ENCODE measurements around the gene PVALEF. TPM values are rescaled to one million over a fixed set of nuclear protein-coding genes. Genes with fewer than 3 reads are reported as not detected.

PVALEF gene
- total and polyA plus RNA-seq, 2 of the 8 experiments (the other 6 are each of a cell fraction or from before 2014, with no cell fraction given): 0.03 TPM; not detected in 1

DNA sequence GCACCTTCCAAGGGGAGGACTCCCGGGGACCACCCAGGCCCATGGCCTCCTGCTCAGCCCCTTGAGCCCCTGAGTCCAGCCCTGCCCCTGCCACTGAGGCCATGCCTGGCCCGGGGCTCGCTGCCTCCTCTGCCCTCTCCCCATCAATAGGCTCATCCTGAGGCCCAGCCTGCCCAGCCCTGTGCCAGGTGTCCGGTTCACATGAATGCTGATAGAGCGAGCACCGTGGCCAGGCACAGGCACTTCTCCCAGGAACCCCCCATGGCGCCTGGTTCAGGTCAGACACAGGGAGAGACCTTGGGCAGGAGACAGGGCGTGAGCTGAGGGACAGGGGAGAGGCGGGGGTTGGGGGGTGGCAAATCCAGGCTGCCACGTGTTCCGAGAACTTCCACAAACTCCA is 2.8 kb upstream of the PVALEF start:
- H2AK5ac ChIP-seq (ENCODE audit: low read depth, low read length): no peak overlapping the region
- no peak overlapping the region for H3K23ac ChIP-seq (ENCODE audit: insufficient read length)
- FAIRE-seq (no peak), DNase-seq (ENCODE audit: low read depth in 1 of 2, low spot score in 2 of 2) (no peak)
- peaks cover 0 to 12% (median 3%) of the 10 kb centered on the region in 4 experiments; a peak in 4 of 7 replicates for H3K4me1 ChIP-seq (replicated peaks in 1 of 4; ENCODE audit: control insufficient read depth in 3 of 4, insufficient read depth in 4 of 4, low read length in 3 of 4)
- H3K56ac ChIP-seq (replicated peaks; ENCODE audit: insufficient read length, low read depth, low read length): no peak overlapping the region
- H3K4me3 ChIP-seq (ENCODE audit: extremely low read depth in 1 of 4, insufficient read depth in 2 of 4, low read depth in 3 of 4, low read length in 4 of 4): no peak overlapping the region
- H3K79me1 ChIP-seq (ENCODE audit: low read depth, low read length): no peaks in the 10 kb centered on the region
- CTCF ChIA-PET (ENCODE audit: partially characterized antibody): interaction anchor here (1.2 kb wide), 1 partner anchor 23 kb away, joined by 3 read pairs; no protein-coding TSS in a partner anchor
- H3K79me2 ChIP-seq (ENCODE audit: control insufficient read depth in 1 of 2, insufficient read depth in 2 of 2, low read length in 2 of 2): no peaks in the 10 kb centered on the region
- 87% methylated on average over 8 of the region's 11 CpGs; no CpG with 5 or more reads in 1 of the 2 experiments for WGBS, 2 experiments (ENCODE audit: extremely low coverage in 1 of 2, insufficient coverage in 1 of 2, insufficient read length in 1 of 2, insufficient replicate concordance in 2 of 2, low coverage in 1 of 2, low lambda C conversion rate in 2 of 2, missing lambda C conversion rate in 1 of 2)
- H3K27ac ChIP-seq (ENCODE audit: low read depth, low read length): no peak overlapping the region
- no peaks in the 10 kb centered on the region for H3K9me3 ChIP-seq (ENCODE audit: insufficient read depth in 2 of 2, low read depth in 1 of 2, low read length in 1 of 2)
- H2BK20ac ChIP-seq (ENCODE audit: low read length): no peak overlapping the region
- no peak overlapping the region for H3K4me2 ChIP-seq (ENCODE audit: insufficient read depth in 1 of 2, low read depth in 2 of 2, low read length in 2 of 2)
- no peak overlapping the region for H2BK15ac ChIP-seq (ENCODE audit: low read length)
- H3K23me2 ChIP-seq (ENCODE audit: low read depth, low read length): peaks cover 5% of the 10 kb centered on the region; the same call in 1 of the 2 replicates
- H2AFZ ChIP-seq (ENCODE audit: low read length): no peak overlapping the region
- H4K8ac ChIP-seq (ENCODE audit: extremely low read depth, insufficient read depth, low read length): peak overlapping the region; percentile 68
- H3K9ac ChIP-seq (replicated peaks in 1 of 4; ENCODE audit: extremely low read depth in 1 of 4, low read depth in 3 of 4, low read length in 3 of 4): no peak overlapping the region
- no peak overlapping the region for H2BK120ac ChIP-seq (replicated peaks; ENCODE audit: low read depth, low read length)
- no peak overlapping the region for H2BK5ac ChIP-seq (ENCODE audit: low read depth, low read length)
- H4K5ac ChIP-seq (ENCODE audit: insufficient read length, low read depth, low read length): no peak overlapping the region
- no peak overlapping the region for H3K18ac ChIP-seq (ENCODE audit: extremely low read depth, low read length)
- peaks cover 0 to 7% (median 4%) of the 10 kb centered on the region in 4 experiments; a peak in 5 of 7 replicates for H3K27me3 ChIP-seq (replicated peaks in 1 of 4; ENCODE audit: control insufficient read depth in 3 of 4, extremely low read depth in 1 of 4, insufficient read depth in 3 of 4, low read length in 3 of 4)
- no peak overlapping the region for H2BK12ac ChIP-seq (ENCODE audit: low read depth, low read length)
- H4K91ac ChIP-seq (replicated peaks; ENCODE audit: insufficient read length, low read length): no peak overlapping the region
- TF ChIP-seq MAFK (IDR thresholded peaks at IDR 0.05; ENCODE audit: low read depth, low read length) (no peak), KDM4A (IDR thresholded peaks at IDR 0.05; ENCODE audit: low read depth, low read length, severe bottlenecking) (no peak), NRF1 (IDR thresholded peaks at IDR 0.05; ENCODE audit: low read depth, low read length) (no peak), BCL11A (IDR thresholded peaks at IDR 0.05; ENCODE audit: low read depth in 2 of 2, low read length in 2 of 2) (no peak), SAP30 (IDR thresholded peaks at IDR 0.05; ENCODE audit: insufficient read depth, insufficient replicate concordance, low read length) (no peak), ZNF274 (IDR thresholded peaks at IDR 0.05; ENCODE audit: borderline replicate concordance, extremely low read depth, low read length) (no peak), JUND (IDR thresholded peaks at IDR 0.05; ENCODE audit: low read length) (no peak)
- TF ChIP-seq, protein P1, sequence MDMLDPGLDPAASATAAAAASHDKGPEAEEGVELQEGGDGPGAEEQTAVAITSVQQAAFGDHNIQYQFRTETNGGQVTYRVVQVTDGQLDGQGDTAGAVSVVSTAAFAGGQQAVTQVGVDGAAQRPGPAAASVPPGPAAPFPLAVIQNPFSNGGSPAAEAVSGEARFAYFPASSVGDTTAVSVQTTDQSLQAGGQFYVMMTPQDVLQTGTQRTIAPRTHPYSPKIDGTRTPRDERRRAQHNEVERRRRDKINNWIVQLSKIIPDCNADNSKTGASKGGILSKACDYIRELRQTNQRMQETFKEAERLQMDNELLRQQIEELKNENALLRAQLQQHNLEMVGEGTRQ (IDR thresholded peaks at IDR 0.05; ENCODE audit: low read length): no peak
- no peak overlapping the region for H3K4ac ChIP-seq (replicated peaks; ENCODE audit: insufficient read length, low read depth, low read length)
- peaks cover 0 to 2% of the 10 kb centered on the region in 2 experiments for H4K20me1 ChIP-seq (replicated peaks in 1 of 2; ENCODE audit: control insufficient read depth in 1 of 2, insufficient read depth in 2 of 2, low read length in 2 of 2)
- POLR2A ChIA-PET (ENCODE audit: partially characterized antibody): interaction anchor here (0.7 kb wide), 1 partner anchor 120 kb away, joined by 3 read pairs; no protein-coding TSS in a partner anchor
- no peaks in the 10 kb centered on the region for H3K36me3 ChIP-seq (ENCODE audit: control insufficient read depth in 2 of 4, insufficient read depth in 4 of 4, low read length in 3 of 4)
- no peak overlapping the region for H3K14ac ChIP-seq (ENCODE audit: insufficient read length)
